GM18505 (cell line): ENCODE measurements around the gene RASSF5.

ENCODE experiments used
- ATAC-seq: cut with Tn5 transposase; IDR thresholded peaks from one replicate; pipeline ENCODE4 v1.9.1; 2021; ENCODE audit not compliant: unreplicated experiment
- POLR2A ChIP-seq: IDR thresholded peaks from 4 replicates; pipeline ENCODE4 v1.6.1; 2011; ENCODE audit warnings: borderline replicate concordance; ENCODE audit not compliant: insufficient read depth, insufficient read length; ENCODE audit errors: extremely low read depth

The RASSF5 gene

GRCh38 chr1:206565995-206566394 lies 58.7 kb downstream of the RASSF5 start:
- ATAC-seq: no peak
- peak; percentile 8 for TF ChIP-seq POLR2A

GRCh38 chr1:206566999-206567398 lies 59.7 kb downstream of the RASSF5 start:
- no peak for TF ChIP-seq POLR2A
- no peak for ATAC-seq

- no peak for ATAC-seq
- no peak for TF ChIP-seq POLR2A
Measured at GRCh38 chr1:206568256-206568655, 60.9 kb downstream of the RASSF5 start.

- no peak for TF ChIP-seq POLR2A
- ATAC-seq: no peak
Measured at GRCh38 chr1:206568779-206569352, 61.5 kb downstream of the RASSF5 start.

- ATAC-seq: no peak
Measured at GRCh38 chr1:206569556-206569955, 62.2 kb downstream of the RASSF5 start.

GRCh38 chr1:206570529-206570928 lies 63.2 kb downstream of the RASSF5 start:
- no peak for TF ChIP-seq POLR2A
- no peak for ATAC-seq

More at GRCh38 chr1:206569556-206569955, 62.2 kb downstream of the RASSF5 start:
- TF ChIP-seq POLR2A: no peak

GRCh38 chr1:206572835-206573234 lies 65.5 kb downstream of the RASSF5 start:
- no peak for TF ChIP-seq POLR2A
- ATAC-seq: no peak

GRCh38 chr1:206573319-206573718 lies 66.0 kb downstream of the RASSF5 start:
- ATAC-seq: no peak
- no peak for TF ChIP-seq POLR2A

- no peak for TF ChIP-seq POLR2A
- ATAC-seq: no peak
Measured at GRCh38 chr1:206573762-206574161, 66.4 kb downstream of the RASSF5 start.

- no peak for TF ChIP-seq POLR2A
- no peak for ATAC-seq
Measured at GRCh38 chr1:206575165-206575893, 68.0 kb downstream of the RASSF5 start.

GRCh38 chr1:206575894-206576737 lies 68.8 kb downstream of the RASSF5 start:
- no peak for TF ChIP-seq POLR2A
- ATAC-seq: no peak

GRCh38 chr1:206577626-206578025 lies 70.3 kb downstream of the RASSF5 start:
- ATAC-seq: no peak

GRCh38 chr1:206578068-206578977 lies 71.0 kb downstream of the RASSF5 start:
- ATAC-seq: no peak
- TF ChIP-seq POLR2A: no peak

More at GRCh38 chr1:206577626-206578025, 70.3 kb downstream of the RASSF5 start:
- no peak for TF ChIP-seq POLR2A

GRCh38 chr1:206578978-206579374 lies 71.6 kb downstream of the RASSF5 start:
- no peak for TF ChIP-seq POLR2A
- no peak for ATAC-seq
